ENCODE measurements around the gene BAG3. TPM values are rescaled to one million over a fixed set of nuclear protein-coding genes. Genes with fewer than 3 reads are reported as not detected.

BAG3 gene
- total and polyA plus RNA-seq, 2 of the 8 experiments (the other 6 are each of a cell fraction or from before 2014, with no cell fraction given): 3.5 to 13.3 TPM

GRCh38 chr10:119659951-119660350, 8.8 kb downstream of the BAG3 start (continued):
- TF ChIP-seq RAD21 (IDR thresholded peaks at IDR 0.05 in 1 of 2, conservative IDR thresholded peaks at IDR 0.05 in 1 of 2; ENCODE audit: low read depth in 2 of 2, low read length in 2 of 2): no peak
- no peak for TF ChIP-seq TEAD4 (IDR thresholded peaks at IDR 0.05; ENCODE audit: low read depth, low read length)
- TF ChIP-seq CHD2 (IDR thresholded peaks at IDR 0.05; ENCODE audit: low read length): no peak
- no peak for TF ChIP-seq JUND (IDR thresholded peaks at IDR 0.05; ENCODE audit: low read length)
- no peak for TF ChIP-seq JUN (IDR thresholded peaks at IDR 0.05; ENCODE audit: low read depth, low read length)
- no peak for TF ChIP-seq PHF8 (conservative IDR thresholded peaks at IDR 0.05; ENCODE audit: low read depth, low read length)

Measured in H1 (cell line).